HG03095 (cell line): ENCODE data around the gene AVL9.
A peak's percentile ranks its signal among the peaks of the same experiment; 100 is the strongest.
"Not testable (repeated sequence)": the region's sequence is repeated elsewhere in the genome, so short reads cannot be mapped to it uniquely, and the experiment has no call there.

Experiments used
- ATAC-seq: cut with Tn5 transposase; IDR thresholded peaks from one replicate; pipeline ENCODE4 v1.9.1; 2021; ENCODE audit warnings: moderate library complexity; ENCODE audit not compliant: unreplicated experiment

Gene AVL9

GRCh38 chr7:32494946-32495297 is 367 bp upstream of the AVL9 start:
- peak; percentile 2 for ATAC-seq

DNA sequence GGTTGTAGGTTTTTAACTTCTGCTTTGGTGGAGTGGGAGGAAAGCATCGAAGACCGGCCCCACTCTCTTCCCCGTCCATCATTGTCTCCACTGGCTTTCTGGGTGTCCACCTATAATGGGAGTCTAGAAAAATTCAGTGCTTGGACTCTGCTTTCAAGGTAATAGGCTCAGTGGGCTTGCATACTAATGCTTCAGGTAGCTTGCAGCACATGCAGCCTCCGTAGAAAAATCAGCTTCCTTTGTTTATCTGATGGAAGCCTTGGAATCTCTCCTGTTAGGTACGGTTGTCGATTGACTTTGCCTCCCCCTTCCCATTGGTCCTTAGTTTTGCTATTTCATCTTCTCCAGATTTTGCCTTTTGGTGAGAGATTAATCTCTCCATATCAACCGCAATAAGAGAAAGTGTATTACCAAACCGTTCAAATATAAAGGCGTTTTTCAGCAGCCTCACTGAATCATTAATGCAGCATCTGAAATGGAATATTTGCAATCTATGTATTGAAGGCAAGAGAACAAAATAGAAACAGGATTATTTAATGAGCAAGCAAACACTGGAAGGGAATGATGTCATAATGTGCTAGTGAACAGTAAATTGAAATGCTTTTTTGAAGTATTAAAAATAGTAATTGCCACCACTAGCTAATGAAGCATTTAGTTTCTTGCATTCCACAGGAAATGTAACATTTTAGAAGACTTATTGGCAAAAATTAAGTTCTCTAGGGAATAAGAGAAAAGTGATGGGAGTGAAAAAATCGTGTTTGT is 944 bp downstream of the AVL9 start:
- ATAC-seq: no peak

DNA sequence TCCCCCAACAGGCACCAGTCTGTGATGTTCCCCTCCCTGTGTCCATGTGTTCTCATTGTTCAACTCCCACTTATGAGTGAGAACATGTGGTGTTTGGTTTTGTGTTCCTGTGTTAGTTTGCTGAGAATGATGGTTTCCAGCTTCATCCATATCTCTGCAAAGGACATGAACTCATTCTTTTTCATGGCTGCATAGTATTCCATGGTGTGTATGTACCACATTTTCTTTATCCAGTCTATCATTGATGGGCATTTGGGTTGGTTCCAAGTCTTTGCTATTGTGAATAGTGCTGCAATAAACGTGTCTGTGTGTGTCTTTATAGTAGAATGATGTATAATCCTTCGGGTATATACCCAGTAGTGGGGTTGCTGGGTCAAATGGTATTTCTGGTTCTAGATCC is 4.5 kb downstream of the AVL9 start:
- ATAC-seq: not testable (repeated sequence)

DNA sequence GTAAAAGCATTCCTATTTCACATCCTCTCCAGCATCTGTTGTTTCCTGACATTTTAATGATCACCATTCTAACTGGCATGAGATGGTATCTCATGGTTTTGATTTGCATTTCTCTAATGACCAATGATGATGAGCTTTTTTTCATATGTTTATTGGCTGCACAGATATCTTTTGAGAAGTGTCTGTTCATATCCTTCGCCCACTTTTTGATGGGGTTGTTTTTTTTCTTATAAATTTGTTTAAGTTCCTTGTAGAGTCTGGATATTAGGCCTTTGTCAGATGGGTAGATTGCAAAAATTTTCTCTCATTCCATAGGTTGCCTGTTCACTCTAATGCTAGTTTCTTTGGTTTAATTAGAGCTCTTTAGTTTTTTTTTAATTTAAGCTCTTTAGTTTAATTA is 4.9 kb downstream of the AVL9 start:
- ATAC-seq: not testable (repeated sequence)

GRCh38 chr7:32500922-32501341 is 5.6 kb downstream of the AVL9 start:
- peak; percentile 68 for ATAC-seq

DNA sequence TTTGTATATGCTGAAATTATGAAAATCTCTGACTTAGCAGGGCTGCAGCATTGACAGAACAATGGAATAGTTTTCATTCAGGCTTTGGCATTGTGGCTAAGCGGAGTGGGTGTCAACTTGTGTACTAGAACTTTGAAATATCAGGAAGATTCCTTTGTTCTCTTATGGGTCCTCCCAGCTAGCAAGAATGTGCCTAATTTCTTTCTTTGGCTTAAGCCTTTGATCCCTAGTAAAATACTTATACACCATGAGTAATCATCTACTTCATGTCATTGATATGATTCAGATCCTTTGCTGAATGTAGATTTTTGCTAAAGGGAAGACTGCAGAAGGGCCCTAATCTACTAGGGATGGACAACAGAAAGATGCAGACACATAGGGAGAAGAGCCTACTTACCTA is 6.2 kb downstream of the AVL9 start:
- no peak for ATAC-seq

DNA sequence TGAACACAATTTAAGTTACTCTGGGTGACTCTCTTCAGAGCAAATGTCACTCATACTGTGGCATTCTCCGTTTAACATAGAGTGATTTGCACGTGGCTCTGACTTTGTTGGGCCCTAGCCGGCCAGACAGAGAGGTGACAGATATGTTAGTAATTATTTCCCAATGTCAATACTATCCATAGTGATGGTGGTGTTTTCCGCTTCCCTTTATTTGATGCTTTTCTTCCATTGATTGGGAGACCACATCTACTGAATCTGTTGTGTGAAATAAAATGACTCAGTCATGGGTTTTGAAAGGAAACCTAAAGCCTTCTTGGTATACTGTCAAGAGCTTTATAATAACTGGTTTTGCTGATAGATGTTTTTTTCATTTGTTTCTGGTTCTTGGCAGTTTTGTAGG is 7.4 kb downstream of the AVL9 start:
- no peak for ATAC-seq

DNA sequence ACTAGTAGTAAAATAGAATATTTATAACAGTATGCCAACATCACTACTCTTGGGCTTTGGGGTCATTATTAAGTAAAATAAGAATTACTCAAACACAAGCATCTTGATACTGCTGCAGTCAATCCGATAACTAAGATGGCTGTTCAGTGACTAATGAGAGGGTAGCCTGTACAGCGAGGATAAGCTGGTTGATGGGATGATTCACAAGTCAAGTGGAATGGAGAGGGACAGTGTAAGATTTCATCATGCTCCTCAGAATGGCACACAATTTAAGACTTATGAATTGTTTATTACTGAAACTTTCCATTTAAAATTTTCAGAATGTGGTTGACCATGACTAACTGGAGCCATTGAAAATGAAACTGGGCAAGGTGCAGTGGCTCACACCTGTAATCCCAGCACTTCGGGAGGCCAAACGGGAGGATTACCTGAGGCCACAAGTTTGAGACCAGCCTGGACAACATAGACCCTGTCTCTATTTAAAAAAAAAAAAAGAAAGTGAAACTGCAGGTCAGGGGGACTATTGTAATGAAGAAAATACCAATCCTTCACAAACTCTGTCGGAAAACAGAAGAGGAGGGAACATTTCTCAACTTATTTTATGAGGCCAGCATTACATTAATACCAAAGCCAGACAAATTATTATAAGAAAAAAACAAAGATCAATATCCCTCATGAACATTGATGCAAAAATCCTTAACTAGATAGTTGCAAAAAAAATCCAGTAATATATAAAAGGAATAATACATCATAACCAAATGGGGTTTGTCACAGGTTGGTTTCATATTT is 11.2 kb downstream of the AVL9 start:
- ATAC-seq: no peak

DNA sequence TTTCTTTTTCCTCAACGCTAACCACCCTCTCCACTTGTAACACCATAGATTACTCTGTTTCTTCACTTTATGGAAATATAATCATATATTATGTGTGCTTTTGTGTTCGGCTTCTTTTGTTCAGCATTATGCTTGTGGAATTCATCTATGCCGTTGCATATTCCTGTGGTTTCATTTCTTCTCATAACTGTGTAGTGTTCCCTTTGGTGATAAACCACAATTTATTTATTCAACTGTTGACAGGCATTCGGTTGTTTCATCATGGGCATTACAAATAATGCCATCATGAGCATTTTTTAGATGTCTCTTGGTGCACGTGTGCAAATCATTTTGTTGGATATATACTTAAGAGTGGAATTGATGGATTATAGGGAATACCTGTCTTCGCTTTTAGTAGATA is 12.1 kb downstream of the AVL9 start:
- no peak for ATAC-seq

- ATAC-seq: no peak
Measured at GRCh38 chr7:32511791-32512190, 16.5 kb downstream of the AVL9 start.

- no peak for ATAC-seq
Measured at GRCh38 chr7:32513210-32513609, 17.9 kb downstream of the AVL9 start.

DNA sequence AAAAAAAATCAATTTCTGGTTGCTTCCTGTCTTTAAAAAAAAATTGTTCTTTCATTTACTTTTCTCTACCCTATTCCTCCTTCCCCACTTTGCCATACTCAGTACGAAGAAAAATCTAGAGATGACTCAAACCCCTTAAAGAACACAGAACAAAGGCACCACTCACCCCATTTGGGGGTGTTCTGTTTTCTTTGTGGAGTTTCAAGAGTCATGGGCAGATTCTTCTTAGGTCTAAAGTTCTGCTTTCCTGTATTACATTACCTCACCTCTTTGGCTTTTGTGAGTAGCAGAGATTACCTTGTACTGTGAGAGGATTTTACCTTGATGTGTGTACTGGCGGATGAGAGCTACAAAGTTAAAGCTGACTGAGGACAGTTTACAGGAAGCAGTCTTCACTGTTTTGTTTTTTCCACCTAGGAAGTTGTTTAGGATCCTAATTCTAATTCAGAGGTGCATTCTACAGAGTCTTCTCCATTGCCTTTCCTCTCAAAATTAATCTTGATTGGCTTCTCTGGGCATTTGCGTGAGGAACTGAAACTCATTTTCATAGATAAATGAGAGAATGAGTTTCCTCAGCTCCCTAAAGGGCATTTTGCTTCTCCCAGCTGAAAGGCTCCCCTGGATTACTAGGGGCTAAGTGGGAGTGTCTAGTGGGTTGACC is 20.7 kb downstream of the AVL9 start:
- peak; percentile 79 for ATAC-seq

DNA sequence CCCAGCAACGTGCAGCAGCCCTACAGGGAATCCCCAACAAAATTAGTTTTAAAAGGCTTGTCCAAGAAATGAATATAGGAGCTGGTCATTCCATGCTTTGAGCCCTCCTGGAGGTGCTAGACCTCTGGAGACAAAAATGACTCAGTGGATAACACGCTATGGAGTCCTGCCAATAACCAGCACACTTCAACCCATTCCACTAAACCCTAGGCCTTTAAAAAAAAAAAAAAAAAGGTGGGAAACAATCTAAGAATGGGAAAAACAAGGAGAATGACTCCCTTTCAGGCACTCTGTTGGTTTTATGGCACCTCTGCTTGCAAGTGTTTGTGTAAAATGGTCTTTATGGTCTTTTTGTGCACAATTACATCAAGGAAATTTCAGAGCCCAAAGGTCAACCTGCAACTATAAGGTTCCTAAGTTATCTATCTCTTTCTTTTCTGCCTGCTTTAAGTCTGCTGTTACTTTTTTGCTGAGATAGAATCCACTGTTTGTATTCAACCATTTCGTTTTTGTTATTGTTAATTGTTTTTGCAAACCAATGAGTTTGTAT is 21.3 kb downstream of the AVL9 start:
- no peak for ATAC-seq

- ATAC-seq: no peak
Measured at GRCh38 chr7:32518534-32519140, 23.3 kb downstream of the AVL9 start.

- ATAC-seq: no peak
Measured at GRCh38 chr7:32519763-32520162, 24.5 kb downstream of the AVL9 start.

DNA sequence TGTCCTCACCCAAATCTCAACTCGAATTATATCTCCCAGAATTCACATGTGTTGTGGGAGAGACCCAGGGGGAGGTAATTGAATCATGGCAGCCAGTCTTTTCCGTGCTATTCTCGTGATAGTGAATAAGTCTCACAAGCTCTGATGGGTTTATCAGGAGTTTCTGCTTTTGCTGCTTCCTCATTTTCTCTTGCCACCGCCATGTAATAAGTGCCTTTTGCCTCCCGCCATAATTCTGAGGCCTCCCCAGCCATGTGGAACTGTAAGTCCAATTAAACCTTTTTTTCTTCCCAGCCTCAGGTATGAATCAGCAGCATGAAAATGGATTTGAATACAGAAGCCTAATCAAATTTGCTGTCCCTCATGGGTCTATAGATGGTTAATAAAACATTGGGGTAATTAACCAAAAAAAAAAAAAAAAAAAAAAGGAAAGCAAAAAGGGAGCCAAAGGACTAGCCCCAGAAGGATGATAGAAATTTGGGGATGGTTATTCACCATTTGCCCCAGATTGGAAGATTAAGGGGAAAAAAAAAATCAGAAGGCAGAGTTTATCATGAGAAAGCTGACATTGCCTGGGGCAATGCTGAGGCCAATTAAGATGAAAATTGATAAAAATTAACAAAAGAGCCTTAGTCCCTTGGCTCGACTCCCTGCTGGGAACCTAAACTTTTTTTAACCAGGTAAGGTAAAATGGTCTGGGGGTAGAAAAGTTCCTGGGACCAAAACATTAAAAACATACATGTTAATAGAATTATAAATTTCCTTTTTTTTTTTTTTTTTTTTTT is 27.6 kb downstream of the AVL9 start:
- no peak for ATAC-seq

- ATAC-seq: no peak
Measured at GRCh38 chr7:32524631-32525030, 29.3 kb downstream of the AVL9 start.

DNA sequence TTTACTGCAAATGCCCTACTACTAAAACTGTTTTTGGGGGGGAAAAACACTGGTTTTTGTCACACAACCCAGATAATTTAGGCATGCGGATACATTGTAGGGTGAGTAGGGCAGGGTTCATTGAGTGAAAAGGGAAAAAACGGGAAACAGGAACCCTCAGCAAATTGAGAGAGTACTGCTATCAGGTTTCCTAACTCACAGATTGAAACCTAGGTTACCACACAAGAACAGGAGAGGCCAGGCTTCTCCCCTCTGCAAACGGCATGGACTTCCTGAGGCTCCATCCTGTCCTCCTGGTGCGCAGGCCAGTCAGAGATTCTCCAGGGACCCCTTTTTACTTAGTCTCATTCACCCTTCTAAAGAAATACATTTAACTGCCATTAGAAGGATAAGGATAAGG is 30.6 kb downstream of the AVL9 start:
- no peak for ATAC-seq

- ATAC-seq: no peak
Measured at GRCh38 chr7:32531402-32531801, 36.1 kb downstream of the AVL9 start.

DNA sequence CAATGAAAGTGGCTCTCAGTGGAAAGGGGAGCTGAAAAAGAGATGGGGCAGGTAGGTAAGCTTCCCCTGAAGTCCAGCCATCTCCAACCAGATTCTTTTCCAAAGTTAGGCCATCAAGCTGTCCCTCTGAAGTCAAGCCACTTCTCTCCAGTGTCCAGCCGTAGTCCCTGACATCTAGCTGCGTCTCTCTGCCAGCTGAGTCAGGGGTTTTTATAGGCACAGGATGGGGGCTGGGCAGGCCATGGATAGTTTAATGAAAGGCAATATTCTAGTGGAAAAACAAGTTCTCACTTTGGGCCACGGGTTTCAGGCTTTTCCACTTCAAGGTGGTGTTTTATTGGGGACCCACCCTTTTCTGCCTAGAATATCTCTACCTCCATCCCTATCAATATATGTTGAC is 36.8 kb downstream of the AVL9 start:
- no peak for ATAC-seq
